ENCODE measurements around the gene PRPF19.
"Not testable (repeated sequence)": the region's sequence is repeated elsewhere in the genome, so short reads cannot be mapped to it uniquely, and the experiment has no call there.

Gene PRPF19

GRCh38 chr11:60922906-60923305, 16.5 kb upstream of the PRPF19 start:
- no peak for DNase-seq

GRCh38 chr11:60921777-60922335, 15.5 kb upstream of the PRPF19 start:
- DNase-seq = no peak

GRCh38 chr11:60921259-60921658, 14.9 kb upstream of the PRPF19 start:
- no peak for DNase-seq

GRCh38 chr11:60919956-60920355, 13.6 kb upstream of the PRPF19 start:
- DNase-seq = no peak

GRCh38 chr11:60919320-60919719, 12.9 kb upstream of the PRPF19 start:
- DNase-seq = no peak

GRCh38 chr11:60918939-60919265, 12.5 kb upstream of the PRPF19 start:
- no peak for DNase-seq

- no peak for DNase-seq
Measured at GRCh38 chr11:60918251-60918938, 12.0 kb upstream of the PRPF19 start.

- DNase-seq = no peak
Measured at GRCh38 chr11:60917267-60917666, 10.9 kb upstream of the PRPF19 start.

GRCh38 chr11:60916669-60917206, 10.4 kb upstream of the PRPF19 start:
- no peak for DNase-seq

- DNase-seq = peak; percentile 79 to 80
Measured at GRCh38 chr11:60915248-60915914, 9.0 kb upstream of the PRPF19 start.

GRCh38 chr11:60914633-60915247, 8.4 kb upstream of the PRPF19 start:
- DNase-seq = peak; percentile 59 to 71

GRCh38 chr11:60913793-60914632, 7.6 kb upstream of the PRPF19 start, which contains the start of gene TMEM109:
TSS of gene TMEM109 (plus strand) at chr11:60914158. CDS start at chr11:60919694, 5,536 bp downstream.
- peak; percentile 91 to 94 for DNase-seq

GRCh38 chr11:60912851-60913528, 6.6 kb upstream of the PRPF19 start:
- no peak for DNase-seq

- peak; percentile 32 to 49 for DNase-seq
Measured at GRCh38 chr11:60912223-60912850, 6.0 kb upstream of the PRPF19 start.

GRCh38 chr11:60910711-60911380, 4.5 kb upstream of the PRPF19 start:
- no peak for DNase-seq

GRCh38 chr11:60910281-60910687, 3.9 kb upstream of the PRPF19 start:
- no peak for DNase-seq

- not testable (repeated sequence) for DNase-seq
Measured at GRCh38 chr11:60909680-60910280, 3.4 kb upstream of the PRPF19 start.

GRCh38 chr11:60908803-60909202, 2.4 kb upstream of the PRPF19 start:
- no peak for DNase-seq

GRCh38 chr11:60905551-60906113, 753 bp downstream of the PRPF19 start:
- DNase-seq = peak in 1 of 2 experiments; percentile 34

GRCh38 chr11:60905047-60905446, 1.3 kb downstream of the PRPF19 start:
- no peak for DNase-seq

Data from activated T-cell treated with anti-CD3 and anti-CD28 coated beads, Interleukin-2, amount 50 U/mL, for 48 hours (primary cell).